Transverse colon (tissue), 4 donors: ENCODE measurements around the gene HES3. TPM values are rescaled to one million over a fixed set of nuclear protein-coding genes. Genes with fewer than 3 reads are reported as not detected.

Experiments
- DNase-seq: peaks from one replicate; pipeline ENCODE4 v3.0.0-alpha.2; 2019
- H3K27ac ChIP-seq, 4 donors: fragments of 200-600 bp; sonication (generic); 2 replicates each; pipeline ENCODE4 v1.5.1; 2016 to 2018; ENCODE audit warnings: inconsistent platforms in 4 of 4
- H3K27me3 ChIP-seq: fragments of 200-600 bp; sonication (generic); 2 replicates; pipeline ENCODE4 v1.5.1; 2017; ENCODE audit warnings: inconsistent platforms
- H3K36me3 ChIP-seq, 4 donors: fragments of 200-600 bp; sonication (generic); 2 replicates each; pipeline ENCODE4 v1.5.1; 2017 to 2019; ENCODE audit warnings: inconsistent platforms in 4 of 4
- H3K4me1 ChIP-seq, 4 donors: fragments of 200-600 bp; sonication (generic); 2 replicates each; pipeline ENCODE4 v1.5.1; 2017 to 2020; ENCODE audit warnings: inconsistent platforms in 4 of 4
- H3K4me3 ChIP-seq, 4 donors: fragments of 200-600 bp; sonication (generic); 1 replicate in 1 of 4; 2 replicates in 3 of 4; pipeline versions ENCODE4 v1.5.1 to v1.6.1; 2017 to 2019; ENCODE audit warnings: inconsistent platforms in 4 of 4
- H3K9me3 ChIP-seq, 2 donors: fragments of 200-600 bp; sonication (generic); 2 replicates each; pipeline ENCODE4 v1.5.1; 2017 to 2019; ENCODE audit warnings: inconsistent platforms in 2 of 2
- EP300 ChIP-seq: sonication (generic); formaldehyde crosslinking; IDR thresholded peaks from one replicate; pipeline ENCODE4 v1.6.1; 2017; ENCODE audit warnings: antibody characterized with exemption, low read depth
- POLR2A ChIP-seq: fragments of 450-650 bp; IDR thresholded peaks from one replicate; pipeline ENCODE4 v1.6.1; 2016; ENCODE audit warnings: antibody characterized with exemption, mild to moderate bottlenecking, moderate library complexity
- POLR2AphosphoS5 ChIP-seq, 3 donors: sonication (generic); formaldehyde crosslinking; IDR thresholded peaks; one replicate each; pipeline ENCODE4 v1.6.1; 2016; ENCODE audit warnings: antibody characterized with exemption in 3 of 3
- WGBS, 2 donors: methylation state at CpG; one replicate each; pipeline ENCODE4 v1.1.5; 2018; ENCODE audit warnings: low coverage in 1 of 2; 5-methylcytosine and 5-hydroxymethylcytosine counted together
- in situ Hi-C, 4 donors: fragments of 200-750 bp; cut with MboI; loops; one replicate each; pipeline versions ENCODE4 v1.15.0 to v1.15.1; 2017; ENCODE audit warnings: low sequenced_read_pairs in 3 of 4, low pct_ligation_motif_present in 1 of 4, low pct_unique_long_range_greater_than_20kb in 1 of 4
- intact Hi-C: fragments of 100-400 bp; cut with DNase I; formaldehyde crosslinking; loops from one replicate; pipeline ENCODE4 v1.15.1; 2023; ENCODE audit warnings: low total_unique reads
- total RNA-seq, 4 donors: library from RNA; depleted of rRNA; stranded (reverse); fragments of >200 nt; gene quantifications; one replicate each; pipeline ENCODE4 v1.1.0, GENCODE V29; 2016
- TF ChIP-seq, protein P1 (sequence below), 5 experiments: fragments of 200-600 bp in 3 of 5; fragments of 450-650 bp in 2 of 5; sonication (generic) in 3 of 5; IDR thresholded peaks; 1 replicate in 2 of 5; 2 replicates in 3 of 5; pipeline ENCODE4 v1.5.1; 2016 to 2017; ENCODE audit warnings: antibody characterized with exemption in 5 of 5, inconsistent platforms in 3 of 5, mild to moderate bottlenecking in 2 of 5, moderate library complexity in 1 of 5

The HES3 gene
- total RNA-seq, 4 donors from 2014 or later = not detected

- in situ Hi-C loops = no loop called here
- 89 to 100% methylated on average over 2 to 13 of the region's 21 CpGs for WGBS, 2 donors
- peaks cover 12 to 38% (median 29%) of the 10 kb centered on the region in 4 donors for H3K4me1 ChIP-seq
These were observed 24.4 kb downstream of the HES3 start for GRCh38 chr1:6268415-6268814.

DNA sequence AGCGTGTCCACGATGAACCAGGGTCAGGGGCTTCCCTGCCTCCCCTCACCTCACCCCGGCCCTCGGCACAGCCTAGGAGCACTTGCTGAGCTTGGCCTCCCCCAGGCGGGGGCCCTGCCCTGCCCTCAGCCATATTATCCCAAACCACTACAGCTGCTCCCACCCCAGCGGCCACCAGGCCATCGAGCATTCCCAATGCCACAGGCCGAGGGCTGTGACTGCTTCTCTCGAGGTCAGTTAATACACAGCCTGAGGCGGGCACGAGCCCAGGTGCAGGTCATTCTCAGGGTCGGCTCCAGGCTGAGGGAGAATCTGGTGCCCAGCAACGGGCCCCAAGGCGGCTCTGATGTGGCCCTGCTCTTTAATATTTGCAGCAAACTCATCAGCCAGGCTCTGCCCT lies 25.3 kb downstream of the HES3 start:
- DNase-seq = no peak
- in situ Hi-C loops (no loop called here), intact Hi-C loops (no loop called here)
- no peaks in the 10 kb centered on the region for H3K36me3 ChIP-seq
- no peak overlapping the region for H3K4me3 ChIP-seq
- TF ChIP-seq POLR2A (no peak), POLR2AphosphoS5 (IDR thresholded peaks at IDR 0.05) (no peak), EP300 (no peak)
- TF ChIP-seq, protein P1, sequence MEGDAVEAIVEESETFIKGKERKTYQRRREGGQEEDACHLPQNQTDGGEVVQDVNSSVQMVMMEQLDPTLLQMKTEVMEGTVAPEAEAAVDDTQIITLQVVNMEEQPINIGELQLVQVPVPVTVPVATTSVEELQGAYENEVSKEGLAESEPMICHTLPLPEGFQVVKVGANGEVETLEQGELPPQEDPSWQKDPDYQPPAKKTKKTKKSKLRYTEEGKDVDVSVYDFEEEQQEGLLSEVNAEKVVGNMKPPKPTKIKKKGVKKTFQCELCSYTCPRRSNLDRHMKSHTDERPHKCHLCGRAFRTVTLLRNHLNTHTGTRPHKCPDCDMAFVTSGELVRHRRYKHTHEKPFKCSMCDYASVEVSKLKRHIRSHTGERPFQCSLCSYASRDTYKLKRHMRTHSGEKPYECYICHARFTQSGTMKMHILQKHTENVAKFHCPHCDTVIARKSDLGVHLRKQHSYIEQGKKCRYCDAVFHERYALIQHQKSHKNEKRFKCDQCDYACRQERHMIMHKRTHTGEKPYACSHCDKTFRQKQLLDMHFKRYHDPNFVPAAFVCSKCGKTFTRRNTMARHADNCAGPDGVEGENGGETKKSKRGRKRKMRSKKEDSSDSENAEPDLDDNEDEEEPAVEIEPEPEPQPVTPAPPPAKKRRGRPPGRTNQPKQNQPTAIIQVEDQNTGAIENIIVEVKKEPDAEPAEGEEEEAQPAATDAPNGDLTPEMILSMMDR (IDR thresholded peaks at IDR 0.05) = no peak
- H3K27ac ChIP-seq = peak overlapping the region; percentile 58 to 81 (median 68)
- no peaks in the 10 kb centered on the region for H3K9me3 ChIP-seq
- H3K27me3 ChIP-seq = no peaks in the 10 kb centered on the region
- peaks cover 12 to 41% (median 29%) of the 10 kb centered on the region in 4 donors for H3K4me1 ChIP-seq
- WGBS, 2 donors = 70 to 86% methylated on average over 2 to 14 of the region's 14 CpGs

More at GRCh38 chr1:6268415-6268814, 24.4 kb downstream of the HES3 start:
- intact Hi-C loops = no loop called here
- no peaks in the 10 kb centered on the region for H3K36me3 ChIP-seq
- H3K9me3 ChIP-seq = no peaks in the 10 kb centered on the region
- no peaks in the 10 kb centered on the region for H3K27me3 ChIP-seq
- TF ChIP-seq EP300 (no peak), POLR2A (no peak)
- TF ChIP-seq, protein P1 (IDR thresholded peaks at IDR 0.05) = no peak
- no peak overlapping the region for H3K4me3 ChIP-seq
- H3K27ac ChIP-seq = peak overlapping the region in 1 of 4 donors; percentile 58
- no peak for DNase-seq

DNA sequence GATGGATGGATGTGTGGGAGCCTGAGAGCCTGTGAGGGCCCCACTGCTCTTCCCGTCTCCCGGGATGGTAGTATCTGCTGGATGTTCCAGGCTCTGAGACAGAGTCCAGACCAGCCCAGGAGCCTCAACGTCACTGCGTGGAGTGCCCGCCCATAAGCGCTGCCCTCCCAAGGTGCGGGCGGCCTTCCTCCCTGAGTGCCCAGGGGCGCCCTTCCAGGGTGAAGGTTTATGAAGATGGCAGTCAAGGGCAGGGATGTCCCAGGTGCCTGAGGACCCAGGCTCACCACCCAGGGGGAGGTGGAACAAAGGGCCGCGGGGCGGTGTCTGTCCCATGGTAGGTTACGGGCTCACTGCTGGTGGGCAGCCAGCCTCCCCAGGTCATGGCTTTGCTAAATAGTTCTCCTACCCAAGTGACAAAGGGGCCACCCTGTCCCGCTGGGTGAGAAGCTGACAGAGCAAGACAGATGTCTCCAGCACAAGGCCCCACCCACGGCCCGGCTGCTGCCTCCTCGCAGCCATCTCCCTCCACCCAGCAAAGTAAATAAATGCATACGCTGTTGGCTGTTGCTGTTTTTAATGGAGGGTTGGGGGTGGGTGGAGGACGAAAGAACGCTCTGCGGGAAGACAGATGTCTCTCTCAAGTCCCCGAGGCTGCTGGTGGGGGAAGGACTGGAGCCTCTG lies 25.9 kb downstream of the HES3 start:
- intact Hi-C loops (no loop called here), in situ Hi-C loops (no loop called here)
- Histone ChIP-seq H3K36me3 (no peaks in the 10 kb centered on the region), H3K27me3 (no peaks in the 10 kb centered on the region), H3K27ac (peak overlapping the region; percentile 58 to 81 (median 68)), H3K4me3 (no peak overlapping the region), H3K4me1 (peaks cover 12 to 41% (median 29%) of the 10 kb centered on the region in 4 donors), H3K9me3 (no peaks in the 10 kb centered on the region)
- TF ChIP-seq POLR2A (peak; percentile 23), EP300 (no peak), POLR2AphosphoS5 (IDR thresholded peaks at IDR 0.05) (peak in 1 of 3 donors; percentile 9)
- TF ChIP-seq, protein P1 (IDR thresholded peaks at IDR 0.05) = no peak
- peak; percentile 76 for DNase-seq
- 41% methylated on average over 21 of the region's 22 CpGs; no CpG with 5 or more reads in 1 of the 2 donors for WGBS, 2 donors

- peak; percentile 45 for DNase-seq
- H3K27me3 ChIP-seq = no peaks in the 10 kb centered on the region
- intact Hi-C loops = no loop called here
- H3K9me3 ChIP-seq = no peaks in the 10 kb centered on the region
- 33% methylated on average over 7 of the region's 8 CpGs; no CpG with 5 or more reads in 1 of the 2 donors for WGBS, 2 donors
- H3K36me3 ChIP-seq = no peaks in the 10 kb centered on the region
- TF ChIP-seq EP300 (no peak), POLR2AphosphoS5 (IDR thresholded peaks at IDR 0.05) (no peak), POLR2A (no peak)
- TF ChIP-seq, protein P1 (IDR thresholded peaks at IDR 0.05) = no peak
- H3K4me1 ChIP-seq = peaks cover 12 to 41% (median 29%) of the 10 kb centered on the region in 4 donors
- H3K27ac ChIP-seq = peak overlapping the region; percentile 58 to 81 (median 68)
- in situ Hi-C loops = no loop called here
- no peak overlapping the region for H3K4me3 ChIP-seq
These were observed 26.4 kb downstream of the HES3 start for GRCh38 chr1:6270401-6270800.
